GM12891 (cell line): ENCODE measurements around the gene IL36A.
A peak's percentile ranks its signal among the peaks of the same experiment; 100 is the strongest.

Experiments used
- DNase-seq: peaks from one replicate; pipeline ENCODE4 v3.0.0; 2011; ENCODE audit warnings: low spot score; ENCODE audit not compliant: insufficient read length
- FAIRE-seq: peaks from 2 replicates; lab custom pipeline; 2011; peaks lifted over from hg19 to GRCh38; lab: Jason Lieb, UNC
- PAX5 ChIP-seq: IDR thresholded peaks from 2 replicates; pipeline ENCODE4 v1.6.1; 2011; ENCODE audit warnings: low read length, moderate library complexity, mild to moderate bottlenecking; ENCODE audit not compliant: insufficient read depth, severe bottlenecking
- POLR2A ChIP-seq: IDR thresholded peaks from 2 replicates; pipeline ENCODE4 v1.6.1; 2011; ENCODE audit warnings: low read depth, low read length, control low read depth
- POLR2AphosphoS5 ChIP-seq: IDR thresholded peaks from 2 replicates; pipeline ENCODE4 v1.6.1; 2011; ENCODE audit warnings: low read depth, low read length, control low read depth
- POU2F2 ChIP-seq: IDR thresholded peaks from 2 replicates; pipeline ENCODE4 v1.6.1; 2011; ENCODE audit warnings: low read depth, mild to moderate bottlenecking, control low read depth, low read length, moderate library complexity
- SPI1 ChIP-seq: IDR thresholded peaks from 2 replicates; pipeline ENCODE4 v1.6.1; 2011; ENCODE audit warnings: low read depth, low read length, control low read depth
- TAF1 ChIP-seq: IDR thresholded peaks from 2 replicates; pipeline ENCODE4 v1.6.1; 2011; ENCODE audit warnings: low read depth, low read length, control low read depth

Gene IL36A

GRCh38 chr2:113015655-113016054 lies 10.4 kb downstream of the IL36A start:
- FAIRE-seq: no peak
- no peak for TF ChIP-seq POLR2A
- TF ChIP-seq PAX5: no peak
- TF ChIP-seq POLR2AphosphoS5: no peak
- TF ChIP-seq TAF1: no peak
- TF ChIP-seq POU2F2: no peak
- TF ChIP-seq SPI1: no peak
- DNase-seq: no peak

GRCh38 chr2:113018509-113018908 lies 13.2 kb downstream of the IL36A start:
- FAIRE-seq: no peak
- no peak for TF ChIP-seq PAX5
- no peak for TF ChIP-seq POLR2A
- no peak for TF ChIP-seq TAF1
- TF ChIP-seq POLR2AphosphoS5: no peak
- TF ChIP-seq POU2F2: no peak
- TF ChIP-seq SPI1: no peak
- no peak for DNase-seq

GRCh38 chr2:113021312-113021711 lies 16.1 kb downstream of the IL36A start:
- TF ChIP-seq SPI1: peak; percentile 50
- TF ChIP-seq POLR2A: no peak
- TF ChIP-seq PAX5: no peak
- no peak for TF ChIP-seq POLR2AphosphoS5
- no peak for TF ChIP-seq TAF1
- TF ChIP-seq POU2F2: no peak
- FAIRE-seq: no peak
- no peak for DNase-seq

- no peak for DNase-seq
- no peak for TF ChIP-seq POLR2AphosphoS5
- no peak for FAIRE-seq
Observed at GRCh38 chr2:113024764-113025163, 19.5 kb downstream of the IL36A start.

- DNase-seq (no peak), FAIRE-seq (no peak)
- TF ChIP-seq POLR2A (no peak), PAX5 (no peak), SPI1 (peak; percentile 63)
Observed at GRCh38 chr2:113025737-113026136, 20.5 kb downstream of the IL36A start.

- DNase-seq (no peak), FAIRE-seq (no peak)
- TF ChIP-seq POLR2A (no peak), POU2F2 (no peak), SPI1 (no peak), TAF1 (no peak)
Observed at GRCh38 chr2:113027691-113028090, 22.4 kb downstream of the IL36A start.

- DNase-seq (no peak), FAIRE-seq (no peak)
- TF ChIP-seq POLR2A (no peak), SPI1 (no peak), POU2F2 (no peak), POLR2AphosphoS5 (no peak), TAF1 (no peak), PAX5 (no peak)
Observed at GRCh38 chr2:113028112-113028511, 22.9 kb downstream of the IL36A start.

GRCh38 chr2:113032737-113033136 lies 27.5 kb downstream of the IL36A start:
- FAIRE-seq (no peak), DNase-seq (no peak)
- TF ChIP-seq SPI1 (no peak), POLR2A (no peak), POU2F2 (no peak), POLR2AphosphoS5 (no peak), TAF1 (no peak), PAX5 (no peak)

GRCh38 chr2:113034016-113034415 lies 28.8 kb downstream of the IL36A start:
- TF ChIP-seq POU2F2 (no peak), SPI1 (no peak), POLR2AphosphoS5 (no peak), POLR2A (no peak), PAX5 (no peak), TAF1 (no peak)
- DNase-seq: no peak
- no peak for FAIRE-seq

GRCh38 chr2:113036763-113037162 lies 31.5 kb downstream of the IL36A start:
- TF ChIP-seq PAX5: no peak
- no peak for TF ChIP-seq POLR2AphosphoS5
- no peak for TF ChIP-seq TAF1
- no peak for TF ChIP-seq POU2F2
- TF ChIP-seq SPI1: no peak
- no peak for TF ChIP-seq POLR2A
- FAIRE-seq (no peak), DNase-seq (no peak)

- no peak for FAIRE-seq
- TF ChIP-seq PAX5: no peak
- TF ChIP-seq SPI1: no peak
- TF ChIP-seq POLR2AphosphoS5: no peak
- TF ChIP-seq TAF1: no peak
- TF ChIP-seq POLR2A: no peak
- TF ChIP-seq POU2F2: no peak
Observed at GRCh38 chr2:113038291-113038690, 33.0 kb downstream of the IL36A start.

More at GRCh38 chr2:113038291-113038690, 33.0 kb downstream of the IL36A start:
- no peak for DNase-seq
